Breast epithelium (tissue), 4 donors: ENCODE data around the gene FERMT3. TPM values are rescaled to one million over a fixed set of nuclear protein-coding genes. Genes with fewer than 3 reads are reported as not detected.

Source experiments
- DNase-seq, 2 donors: peaks; one replicate each; pipeline ENCODE4 v3.0.0-alpha.2; 2019; ENCODE audit warnings: low spot score in 2 of 2
- H3K27ac ChIP-seq, 2 donors: fragments of 200-600 bp; sonication (generic) in 1 of 2; one replicate each; pipeline ENCODE4 v1.5.1; 2016 to 2019; ENCODE audit warnings: mild to moderate bottlenecking in 1 of 2
- H3K27me3 ChIP-seq, 2 donors: fragments of 200-600 bp; sonication (generic) in 1 of 2; one replicate each; pipeline versions ENCODE4 v1.5.1 to v1.6.0; 2017 to 2019; ENCODE audit warnings: control low read depth in 1 of 2, mild to moderate bottlenecking in 1 of 2
- H3K36me3 ChIP-seq: fragments of 200-600 bp; one replicate; pipeline ENCODE4 v1.5.1; 2019
- H3K4me1 ChIP-seq, 2 donors: fragments of 200-600 bp; sonication (generic); one replicate each; pipeline ENCODE4 v1.5.1; 2016 to 2019; ENCODE audit warnings: control low read depth in 1 of 2
- H3K4me3 ChIP-seq, 3 donors: fragments of 200-600 bp; sonication (generic); 1 replicate in 2 of 3; 2 replicates in 1 of 3; pipeline ENCODE4 v1.5.1; 2016 to 2019; ENCODE audit warnings: mild to moderate bottlenecking in 3 of 3, moderate library complexity in 2 of 3
- H3K9me3 ChIP-seq, 2 donors: fragments of 200-600 bp; sonication (generic) in 1 of 2; one replicate each; pipeline ENCODE4 v1.5.1; 2016 to 2019; ENCODE audit warnings: control low read depth in 1 of 2
- CTCF ChIP-seq, 3 donors: fragments of 450-650 bp; IDR thresholded peaks; one replicate each; pipeline ENCODE4 v1.5.1; 2016 to 2017; ENCODE audit warnings: antibody characterized with exemption in 3 of 3, mild to moderate bottlenecking in 3 of 3, moderate library complexity in 3 of 3
- POLR2A ChIP-seq: fragments of 450-650 bp; IDR thresholded peaks from one replicate; pipeline ENCODE4 v1.6.1; 2016; ENCODE audit warnings: antibody characterized with exemption, mild to moderate bottlenecking, moderate library complexity
- POLR2AphosphoS5 ChIP-seq, 3 donors: sonication (generic); formaldehyde crosslinking; IDR thresholded peaks; one replicate each; pipeline ENCODE4 v1.6.1; 2017; ENCODE audit warnings: antibody characterized with exemption in 3 of 3
- intact Hi-C: fragments of 100-400 bp; cut with DNase I; formaldehyde crosslinking; loops from one replicate; pipeline ENCODE4 v1.15.1; 2023; ENCODE audit warnings: low total_unique reads
- total RNA-seq, 3 donors: library from RNA; depleted of rRNA; stranded (reverse); fragments of >200 nt; gene quantifications; one replicate each; pipeline ENCODE4 v1.1.0, GENCODE V29; 2016

FERMT3 gene
- total RNA-seq, 3 donors from 2014 or later: 14.0 to 42.2 (median 17.4) TPM

DNA sequence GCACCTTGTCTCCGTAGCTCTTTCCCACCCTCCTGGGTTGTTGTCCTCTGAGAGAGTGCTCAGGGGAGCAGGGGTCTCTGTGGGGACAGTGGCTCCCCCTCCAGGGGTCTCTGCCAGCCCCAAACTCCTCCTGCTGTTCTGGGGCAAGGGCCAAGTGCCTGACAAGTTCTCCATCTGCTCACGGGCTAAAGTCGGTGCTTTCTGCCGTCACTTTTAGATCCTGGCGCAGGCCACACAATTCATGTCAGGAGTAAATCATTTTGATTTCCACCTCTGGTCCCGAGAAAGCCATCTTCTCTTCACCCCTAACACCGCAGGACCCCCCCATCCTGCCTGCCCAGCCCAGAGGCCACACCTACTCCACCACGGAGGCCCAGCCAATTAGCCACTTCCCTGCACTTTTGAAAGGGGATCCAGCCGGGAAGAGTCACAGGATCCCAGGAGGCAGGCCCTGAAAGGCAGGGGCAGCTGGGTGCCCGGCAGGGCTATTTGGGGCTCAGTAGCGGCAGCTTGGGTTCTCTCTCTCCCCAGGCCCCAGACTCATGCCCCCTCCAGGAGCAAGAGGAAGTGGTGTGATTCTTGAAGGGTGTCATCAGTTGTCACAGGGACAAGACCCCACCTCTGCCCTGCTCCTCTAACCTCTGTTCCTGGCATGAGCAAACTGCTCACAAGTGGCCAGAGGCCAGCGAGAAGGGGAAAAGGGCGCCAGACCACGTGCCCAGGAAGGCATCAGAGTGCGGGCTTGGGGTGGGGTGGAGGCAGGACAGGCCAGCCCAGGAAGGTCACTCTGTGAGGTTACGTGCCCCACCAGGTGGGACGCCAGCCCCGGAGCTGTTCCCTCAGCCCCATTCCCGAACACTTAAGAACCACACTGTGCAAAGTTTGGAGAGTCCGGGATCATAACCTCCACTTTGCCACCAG lies 41.9 kb upstream of the FERMT3 start:
- Histone ChIP-seq H3K4me3 (peak overlapping the region; percentile 73 to 93 (median 85)), H3K27me3 (no peaks in the 10 kb centered on the region), H3K36me3 (no peaks in the 10 kb centered on the region), H3K27ac (peak overlapping the region; percentile 17 to 92), H3K4me1 (peaks cover 0 to 4% of the 10 kb centered on the region in 2 donors), H3K9me3 (no peaks in the 10 kb centered on the region)
- DNase-seq: no peak
- TF ChIP-seq POLR2A: no peak
- TF ChIP-seq POLR2AphosphoS5 (IDR thresholded peaks at IDR 0.05): no peak
- TF ChIP-seq CTCF (IDR thresholded peaks at IDR 0.05): no peak
- intact Hi-C loops: loop anchor here (5.0 kb wide), 1 partner anchor 242 kb away; no protein-coding TSS in a partner anchor

DNA sequence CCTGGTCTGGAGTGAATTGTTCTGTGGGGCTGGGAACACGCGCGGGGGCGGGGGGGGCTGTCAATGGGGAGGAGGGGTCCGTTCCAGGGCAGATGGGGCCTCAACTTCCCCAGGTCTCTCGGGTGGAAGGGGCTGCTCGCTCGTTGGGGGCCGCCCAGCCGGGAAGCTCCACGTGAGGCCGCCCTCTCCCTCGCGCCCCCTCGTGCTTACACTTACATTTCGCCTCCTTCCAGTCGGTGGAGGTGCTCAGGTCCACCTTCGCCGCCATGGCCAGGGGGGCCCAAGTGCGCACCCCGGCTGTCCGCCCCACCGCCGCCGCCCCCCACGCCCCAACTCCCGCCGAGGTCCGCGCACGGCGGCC lies 41.1 kb upstream of the FERMT3 start:
- H3K4me1 ChIP-seq: peaks cover 0 to 4% of the 10 kb centered on the region in 2 donors
- H3K27me3 ChIP-seq: no peaks in the 10 kb centered on the region
- H3K36me3 ChIP-seq: no peaks in the 10 kb centered on the region
- peak overlapping the region; percentile 79 to 92 for H3K27ac ChIP-seq
- H3K4me3 ChIP-seq: peak overlapping the region; percentile 73 to 93 (median 85)
- intact Hi-C loops: loop anchor here (5.0 kb wide), 1 partner anchor 243 kb away; no protein-coding TSS in a partner anchor
- no peak for DNase-seq
- TF ChIP-seq POLR2A: no peak
- no peak for TF ChIP-seq CTCF (IDR thresholded peaks at IDR 0.05)
- TF ChIP-seq POLR2AphosphoS5 (IDR thresholded peaks at IDR 0.05): no peak
- H3K9me3 ChIP-seq: no peaks in the 10 kb centered on the region

DNA sequence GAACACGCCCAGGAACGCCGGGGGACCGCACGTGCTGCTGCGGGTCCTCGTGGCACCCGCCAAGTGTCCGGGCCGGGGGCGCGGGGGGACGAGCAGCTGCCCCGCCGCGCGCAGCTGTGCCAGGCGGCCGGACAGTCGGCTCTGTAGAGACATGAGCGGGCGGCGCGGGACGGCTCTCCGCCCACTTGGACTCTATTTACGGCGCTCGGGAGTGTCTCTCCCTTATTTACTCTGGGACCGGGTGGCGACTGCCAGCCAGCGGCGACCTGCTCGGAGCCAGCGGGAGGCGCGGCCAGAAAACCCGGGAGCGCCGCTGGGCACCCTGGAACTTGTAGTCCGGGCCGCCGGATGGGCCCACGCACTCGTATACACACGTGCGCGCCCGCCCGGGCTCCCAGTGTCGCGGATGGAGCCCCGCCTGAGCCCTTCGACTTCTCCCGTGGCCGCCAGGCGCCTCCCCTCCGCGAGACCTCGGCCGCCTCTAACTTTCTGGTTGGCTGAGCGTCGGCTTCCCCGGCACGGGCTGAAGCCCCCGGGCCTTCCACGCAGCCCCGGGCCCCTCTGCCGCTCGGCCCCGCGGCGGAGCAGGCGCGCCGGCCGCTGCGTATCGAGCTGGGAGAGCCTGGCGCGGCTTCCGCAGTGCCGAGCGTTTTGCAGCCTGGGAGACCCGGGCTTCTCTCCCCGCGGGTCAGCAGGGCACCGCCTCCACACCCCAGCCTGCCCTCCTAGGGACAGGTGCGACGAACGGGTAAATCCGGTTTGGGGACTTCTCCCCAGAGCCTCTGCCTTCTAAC lies 40.5 kb upstream of the FERMT3 start, which contains the start of gene MACROD1:
Gene MACROD1 (minus strand): TSS at position 272 of the 794 bp plus-strand sequence. CDS start 119 bp downstream, at position 153.
- H3K27ac ChIP-seq: peak within 1 kb of the TSS; percentile 79 to 92
- H3K36me3 ChIP-seq: no peaks in the 10 kb centered on the region
- peak; percentile 91 to 95 for DNase-seq
- TF ChIP-seq CTCF (IDR thresholded peaks at IDR 0.05) (no peak), POLR2AphosphoS5 (IDR thresholded peaks at IDR 0.05) (peak; percentile 35 to 76 (median 57)), POLR2A (no peak)
- peak within 1 kb of the TSS; percentile 73 to 93 (median 85) for H3K4me3 ChIP-seq
- H3K4me1 ChIP-seq: peaks cover 0 to 4% of the 10 kb centered on the region in 2 donors
- no peaks in the 10 kb centered on the region for H3K27me3 ChIP-seq
- H3K9me3 ChIP-seq: no peaks in the 10 kb centered on the region
- intact Hi-C loops: loop anchor here (5.0 kb wide), 1 partner anchor 244 kb away; no protein-coding TSS in a partner anchor

DNA sequence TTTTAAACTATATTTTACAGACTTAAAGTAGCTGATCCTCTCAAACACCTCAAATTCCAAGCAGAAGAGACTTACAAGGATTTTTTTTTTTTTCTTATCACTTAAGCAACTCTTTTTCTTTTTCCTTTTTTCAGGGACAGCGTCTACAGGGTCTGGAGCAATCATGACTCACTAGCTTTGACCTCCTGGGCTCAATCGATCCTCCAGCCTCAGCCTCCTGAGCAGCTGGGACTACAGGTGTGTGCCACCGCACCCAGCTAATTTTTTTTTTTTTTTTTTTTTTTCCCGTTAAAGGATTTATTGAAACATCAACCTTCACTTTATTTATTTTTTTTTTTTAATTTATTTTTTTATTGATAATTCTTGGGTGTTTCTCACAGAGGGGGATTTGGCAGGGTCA lies 36.1 kb upstream of the FERMT3 start:
- intact Hi-C loops: no loop called here
- no peaks in the 10 kb centered on the region for H3K27me3 ChIP-seq
- no peaks in the 10 kb centered on the region for H3K36me3 ChIP-seq
- H3K27ac ChIP-seq: no peak overlapping the region
- no peak for DNase-seq
- peaks cover 0 to 6% of the 10 kb centered on the region in 2 donors for H3K9me3 ChIP-seq
- no peak overlapping the region for H3K4me3 ChIP-seq
- no peaks in the 10 kb centered on the region for H3K4me1 ChIP-seq
- no peak for TF ChIP-seq POLR2A
- no peak for TF ChIP-seq POLR2AphosphoS5 (IDR thresholded peaks at IDR 0.05)
- no peak for TF ChIP-seq CTCF (IDR thresholded peaks at IDR 0.05)
